Nephron (organoid): ENCODE data around the gene TIMM13.

Experiments
- H3K27ac Mint-ChIP-seq, 3 experiments: 2 replicates each; pipeline ENCODE4 v1.8.0; 2020; ENCODE audit warnings: mixed read lengths in 3 of 3, mild to moderate bottlenecking in 2 of 3, moderate library complexity in 1 of 3
- H3K27me3 Mint-ChIP-seq: 2 replicates; pipeline ENCODE4 v1.8.0; 2021; ENCODE audit warnings: low read depth, mild to moderate bottlenecking, moderate library complexity, mixed read lengths
- H3K36me3 Mint-ChIP-seq: 2 replicates; pipeline ENCODE4 v1.8.0; 2020; ENCODE audit warnings: low read depth, mixed read lengths
- H3K4me1 Mint-ChIP-seq: 2 replicates; pipeline ENCODE4 v1.8.0; 2020; ENCODE audit warnings: mixed read lengths
- H3K4me3 Mint-ChIP-seq, 3 experiments: 2 replicates each; pipeline ENCODE4 v1.8.0; 2020; ENCODE audit warnings: mild to moderate bottlenecking in 3 of 3, mixed read lengths in 3 of 3, moderate library complexity in 2 of 3
- H3K9me3 Mint-ChIP-seq: 2 replicates; pipeline ENCODE4 v1.8.0; 2020; ENCODE audit warnings: mixed read lengths
- CTCF ChIP-seq, 3 experiments: fragments of 200-600 bp; sonication (generic); IDR thresholded peaks; one replicate each; pipeline ENCODE4 v1.5.0; 2021; ENCODE audit warnings: antibody characterized with exemption in 3 of 3; ENCODE audit not compliant: unreplicated experiment in 3 of 3

Gene TIMM13

GRCh38 chr19:2424686-2425621 is 2.4 kb downstream of the TIMM13 start:
- Mint-ChIP-seq H3K27me3 (no peaks in the 10 kb centered on the region), H3K4me3 (peak overlapping the region; percentile 68 to 80 (median 76)), H3K4me1 (peaks cover 15% of the 10 kb centered on the region), H3K9me3 (no peaks in the 10 kb centered on the region), H3K27ac (no peak overlapping the region), H3K36me3 (peaks cover 4% of the 10 kb centered on the region)
- TF ChIP-seq CTCF (IDR thresholded peaks at IDR 0.05; ENCODE audit: unreplicated experiment in 3 of 3), result peak; percentile 19 to 32 (median 26)

- Mint-ChIP-seq H3K4me3 (peak overlapping the region; percentile 41 to 65 (median 54)), H3K4me1 (peaks cover 15% of the 10 kb centered on the region), H3K36me3 (no peaks in the 10 kb centered on the region), H3K27me3 (no peaks in the 10 kb centered on the region), H3K9me3 (no peaks in the 10 kb centered on the region), H3K27ac (no peak overlapping the region)
- TF ChIP-seq CTCF (IDR thresholded peaks at IDR 0.05; ENCODE audit: unreplicated experiment in 3 of 3), result no peak
Observed at GRCh38 chr19:2423915-2424685, 3.3 kb downstream of the TIMM13 start.

- H3K27me3 Mint-ChIP-seq, result no peaks in the 10 kb centered on the region
- H3K9me3 Mint-ChIP-seq, result no peaks in the 10 kb centered on the region
- H3K4me1 Mint-ChIP-seq, result peaks cover 15% of the 10 kb centered on the region
- H3K27ac Mint-ChIP-seq, result no peak overlapping the region
- H3K36me3 Mint-ChIP-seq, result no peaks in the 10 kb centered on the region
- no peak for TF ChIP-seq CTCF (IDR thresholded peaks at IDR 0.05; ENCODE audit: unreplicated experiment in 3 of 3)
- peak overlapping the region; percentile 23 to 41 (median 32) for H3K4me3 Mint-ChIP-seq
Observed at GRCh38 chr19:2423071-2423914, 4.1 kb downstream of the TIMM13 start.

- Mint-ChIP-seq H3K27ac (no peak overlapping the region), H3K4me3 (no peak overlapping the region), H3K4me1 (peaks cover 5% of the 10 kb centered on the region), H3K9me3 (no peaks in the 10 kb centered on the region), H3K36me3 (peaks cover 5% of the 10 kb centered on the region), H3K27me3 (no peaks in the 10 kb centered on the region)
- TF ChIP-seq CTCF (IDR thresholded peaks at IDR 0.05; ENCODE audit: unreplicated experiment in 3 of 3), result no peak
Observed at GRCh38 chr19:2421581-2422306, 5.6 kb downstream of the TIMM13 start.

GRCh38 chr19:2420490-2420889 is 6.9 kb downstream of the TIMM13 start:
- no peak for TF ChIP-seq CTCF (IDR thresholded peaks at IDR 0.05; ENCODE audit: unreplicated experiment in 3 of 3)
- Mint-ChIP-seq H3K4me1 (no peaks in the 10 kb centered on the region), H3K9me3 (no peaks in the 10 kb centered on the region), H3K27ac (no peak overlapping the region), H3K27me3 (no peaks in the 10 kb centered on the region), H3K36me3 (peaks cover 5% of the 10 kb centered on the region), H3K4me3 (no peak overlapping the region)
